OCI-LY1 (cell line): ENCODE data around the gene SMC4.

Experiments
- H2AFZ ChIP-seq: fragments of 200-600 bp; sonication (generic), shearing (Covaris generic); 2 replicates; pipeline ENCODE4 v1.6.0; 2014; ENCODE audit warnings: antibody characterized with exemption, mild to moderate bottlenecking, low read length
- H3F3A ChIP-seq: fragments of 200-600 bp; sonication (generic), shearing (Covaris generic); 2 replicates; pipeline ENCODE4 v1.6.0; 2014; ENCODE audit warnings: mild to moderate bottlenecking, antibody characterized with exemption, low read length, moderate library complexity; ENCODE audit not compliant: insufficient read depth
- H3K27ac ChIP-seq: fragments of 200-600 bp; sonication (generic); 2 replicates; pipeline ENCODE4 v1.5.1; 2014; ENCODE audit warnings: low read length, mixed run types, mild to moderate bottlenecking, low read depth; ENCODE audit not compliant: poor library complexity, severe bottlenecking
- H3K27me3 ChIP-seq: fragments of 200-600 bp; sonication (generic); 2 replicates; pipeline ENCODE4 v1.6.0; 2014; ENCODE audit warnings: antibody characterized with exemption, mild to moderate bottlenecking, low read length, moderate library complexity; ENCODE audit not compliant: insufficient read depth
- H3K36me3 ChIP-seq: fragments of 200-600 bp; sonication (generic); 2 replicates; pipeline ENCODE4 v1.6.1; 2014; ENCODE audit warnings: mild to moderate bottlenecking, antibody characterized with exemption, low read length, moderate library complexity, mixed read lengths; ENCODE audit not compliant: insufficient read depth
- H3K4me1 ChIP-seq: fragments of 200-600 bp; sonication (generic); 2 replicates; pipeline ENCODE4 v1.5.1; 2014; ENCODE audit warnings: mild to moderate bottlenecking, low read length, moderate library complexity; ENCODE audit not compliant: insufficient read depth, severe bottlenecking
- H3K4me2 ChIP-seq: fragments of 200-600 bp; sonication (generic), shearing (Covaris generic); 2 replicates; pipeline ENCODE4 v1.6.1; 2014; ENCODE audit warnings: low read length
- H3K4me3 ChIP-seq: fragments of 200-600 bp; sonication (generic); 2 replicates; pipeline ENCODE4 v1.5.1; 2014; ENCODE audit warnings: low read length, low read depth, mild to moderate bottlenecking, mixed read lengths; ENCODE audit not compliant: poor library complexity, severe bottlenecking
- H3K79me2 ChIP-seq: fragments of 200-600 bp; shearing (Covaris generic); 2 replicates; pipeline ENCODE4 v1.6.1; 2016; ENCODE audit warnings: mixed run types, low read length, mixed read lengths; ENCODE audit not compliant: insufficient read depth
- H3K9ac ChIP-seq: fragments of 200-600 bp; sonication (generic), shearing (Covaris generic); 2 replicates; pipeline ENCODE4 v1.6.1; 2014; ENCODE audit warnings: mild to moderate bottlenecking, low read length, mixed read lengths
- H3K9me2 ChIP-seq: fragments of 200-600 bp; sonication (generic), shearing (Covaris generic); 2 replicates; pipeline ENCODE4 v1.6.1; 2014; ENCODE audit warnings: low read depth, mild to moderate bottlenecking, low read length, mixed read lengths
- H3K9me3 ChIP-seq: fragments of 200-600 bp; shearing (Covaris generic); 2 replicates; pipeline ENCODE4 v1.6.1; 2014; ENCODE audit warnings: low read length, mixed read lengths
- H4K20me1 ChIP-seq: fragments of 200-600 bp; sonication (generic), shearing (Covaris generic); 2 replicates; pipeline ENCODE4 v1.6.0; 2016; ENCODE audit warnings: mild to moderate bottlenecking, low read length; ENCODE audit not compliant: insufficient read depth
- CTCF ChIP-seq: fragments of 200-600 bp; sonication (generic), shearing (Covaris generic); IDR thresholded peaks from 2 replicates; pipeline ENCODE4 v1.5.1; 2017; ENCODE audit warnings: mild to moderate bottlenecking, antibody characterized with exemption, low read length, moderate library complexity, mixed read lengths
- EZH2 ChIP-seq: fragments of 200-600 bp; sonication (generic), shearing (Covaris generic); IDR thresholded peaks from 2 replicates; pipeline ENCODE4 v1.8.0; 2017; ENCODE audit warnings: borderline replicate concordance, mixed run types, mild to moderate bottlenecking, antibody characterized with exemption, low read length, moderate library complexity, mixed read lengths

Gene SMC4

GRCh38 chr3:160475884-160476283 is 76.4 kb downstream of the SMC4 start:
- Histone ChIP-seq H3K36me3 (no peaks in the 10 kb centered on the region), H3K27ac (no peak overlapping the region), H3K9ac (no peak overlapping the region), H3K4me1 (no peaks in the 10 kb centered on the region), H3K4me2 (no peak overlapping the region), H3K9me2 (no peaks in the 10 kb centered on the region), H4K20me1 (no peaks in the 10 kb centered on the region), H3K9me3 (0 out of 2 replicates have a peak, but pooled peaks cover 7% of the 10 kb centered on the region), H3K4me3 (no peak overlapping the region), H3K79me2 (no peaks in the 10 kb centered on the region), H2AFZ (no peak overlapping the region), H3F3A (no peaks in the 10 kb centered on the region), H3K27me3 (no peaks in the 10 kb centered on the region)
- TF ChIP-seq EZH2 (no peak), CTCF (no peak)

- no peaks in the 10 kb centered on the region for H3K36me3 ChIP-seq
- H2AFZ ChIP-seq = no peak overlapping the region
- H3K79me2 ChIP-seq = no peaks in the 10 kb centered on the region
- H3K9me3 ChIP-seq = no peaks in the 10 kb centered on the region
- H3K27me3 ChIP-seq = no peaks in the 10 kb centered on the region
- no peaks in the 10 kb centered on the region for H4K20me1 ChIP-seq
- H3K27ac ChIP-seq = no peak overlapping the region
- TF ChIP-seq CTCF (no peak), EZH2 (no peak)
- no peaks in the 10 kb centered on the region for H3K9me2 ChIP-seq
- H3K4me3 ChIP-seq = no peak overlapping the region
- H3F3A ChIP-seq = no peaks in the 10 kb centered on the region
- H3K4me1 ChIP-seq = no peaks in the 10 kb centered on the region
- no peak overlapping the region for H3K9ac ChIP-seq
- no peak overlapping the region for H3K4me2 ChIP-seq
Measured at GRCh38 chr3:160477750-160478149, 78.3 kb downstream of the SMC4 start.

GRCh38 chr3:160478338-160478737 is 78.9 kb downstream of the SMC4 start:
- no peak overlapping the region for H3K9ac ChIP-seq
- H3F3A ChIP-seq = no peaks in the 10 kb centered on the region
- TF ChIP-seq EZH2 (no peak), CTCF (no peak)
- H3K9me3 ChIP-seq = no peaks in the 10 kb centered on the region
- no peaks in the 10 kb centered on the region for H4K20me1 ChIP-seq
- H3K36me3 ChIP-seq = no peaks in the 10 kb centered on the region
- no peaks in the 10 kb centered on the region for H3K27me3 ChIP-seq
- H3K27ac ChIP-seq = no peak overlapping the region
- H3K79me2 ChIP-seq = no peaks in the 10 kb centered on the region
- no peak overlapping the region for H3K4me3 ChIP-seq
- no peak overlapping the region for H2AFZ ChIP-seq
- H3K9me2 ChIP-seq = no peaks in the 10 kb centered on the region
- H3K4me2 ChIP-seq = no peak overlapping the region
- no peaks in the 10 kb centered on the region for H3K4me1 ChIP-seq
